HG03135 (cell line): Measurements from ENCODE around the gene RNASEH1.
"Not testable (repeated sequence)": the region's sequence is repeated elsewhere in the genome, so short reads cannot be mapped to it uniquely, and the experiment has no call there.

ENCODE experiments used
- ATAC-seq: cut with Tn5 transposase; IDR thresholded peaks from one replicate; pipeline ENCODE4 v1.9.1; 2021; ENCODE audit warnings: mild to moderate bottlenecking, moderate library complexity; ENCODE audit not compliant: unreplicated experiment

RNASEH1 gene

GRCh38 chr2:3594493-3595281 is 36.6 kb upstream of the RNASEH1 start, which contains the start of gene COLEC11:
Gene COLEC11 (plus strand): TSS chr2:3595112. CDS start chr2:3604341, 9,229 bp downstream.
- ATAC-seq = no peak

GRCh38 chr2:3589086-3589485 is 31.0 kb upstream of the RNASEH1 start:
- no peak for ATAC-seq

- no peak for ATAC-seq
Observed at GRCh38 chr2:3588084-3588483, 30.0 kb upstream of the RNASEH1 start.

GRCh38 chr2:3587432-3587831 is 29.3 kb upstream of the RNASEH1 start:
- no peak for ATAC-seq

- no peak for ATAC-seq
Observed at GRCh38 chr2:3587021-3587420, 28.9 kb upstream of the RNASEH1 start.

- ATAC-seq = no peak
Observed at GRCh38 chr2:3586220-3586619, 28.1 kb upstream of the RNASEH1 start.

GRCh38 chr2:3585261-3586109 is 27.4 kb upstream of the RNASEH1 start:
- ATAC-seq = no peak

- ATAC-seq = no peak
Observed at GRCh38 chr2:3584608-3585260, 26.6 kb upstream of the RNASEH1 start.

GRCh38 chr2:3584076-3584475 is 25.9 kb upstream of the RNASEH1 start:
- no peak for ATAC-seq

GRCh38 chr2:3581367-3582262 is 23.5 kb upstream of the RNASEH1 start:
- no peak for ATAC-seq

GRCh38 chr2:3580449-3580848 is 22.3 kb upstream of the RNASEH1 start:
- ATAC-seq = no peak

- no peak for ATAC-seq
Observed at GRCh38 chr2:3578987-3579386, 20.9 kb upstream of the RNASEH1 start.

- not testable (repeated sequence) for ATAC-seq
Observed at GRCh38 chr2:3576263-3576630, 18.1 kb upstream of the RNASEH1 start.

GRCh38 chr2:3575534-3576262 is 17.6 kb upstream of the RNASEH1 start:
- peak; percentile 29 for ATAC-seq

- ATAC-seq = no peak
Observed at GRCh38 chr2:3574155-3574554, 16.0 kb upstream of the RNASEH1 start.

- no peak for ATAC-seq
Observed at GRCh38 chr2:3572620-3573019, 14.5 kb upstream of the RNASEH1 start.

GRCh38 chr2:3571284-3571683 is 13.2 kb upstream of the RNASEH1 start:
- no peak for ATAC-seq

- ATAC-seq = not testable (repeated sequence)
Observed at GRCh38 chr2:3569656-3570055, 11.5 kb upstream of the RNASEH1 start.

- ATAC-seq = no peak
Observed at GRCh38 chr2:3566806-3567205, 8.7 kb upstream of the RNASEH1 start.

- no peak for ATAC-seq
Observed at GRCh38 chr2:3565117-3565516, 7.0 kb upstream of the RNASEH1 start.
